ENCODE data around the gene HERC4.
A peak's percentile ranks its signal among the peaks of the same experiment; 100 is the strongest.
"Not testable (repeated sequence)": the region's sequence is repeated elsewhere in the genome, so short reads cannot be mapped to it uniquely, and the experiment has no call there.

Gene HERC4

GRCh38 chr10:68080853-68081431 lies 5.9 kb upstream of the HERC4 start:
- no peak for DNase-seq (ENCODE audit: low read depth, low spot score)
- TF ChIP-seq CTCF (IDR thresholded peaks at IDR 0.05; ENCODE audit: low read depth, low read length) = no peak
- in situ Hi-C loops (cut with HindIII; ENCODE audit: low sequenced_read_pairs) = no loop called here
- H3K4me3 ChIP-seq (ENCODE audit: low read depth, low read length) = no peak overlapping the region

- no peak for TF ChIP-seq CTCF (IDR thresholded peaks at IDR 0.05; ENCODE audit: low read depth, low read length)
- no peak overlapping the region for H3K4me3 ChIP-seq (ENCODE audit: low read depth, low read length)
- in situ Hi-C loops (cut with HindIII; ENCODE audit: low sequenced_read_pairs) = no loop called here
- no peak for DNase-seq (ENCODE audit: low read depth, low spot score)
Observed at GRCh38 chr10:68079434-68079833, 4.4 kb upstream of the HERC4 start.

- DNase-seq (ENCODE audit: low read depth, low spot score) = no peak
- no peak overlapping the region for H3K4me3 ChIP-seq (ENCODE audit: low read depth, low read length)
- TF ChIP-seq CTCF (IDR thresholded peaks at IDR 0.05; ENCODE audit: low read depth, low read length) = no peak
- in situ Hi-C loops (cut with HindIII; ENCODE audit: low sequenced_read_pairs) = no loop called here
Observed at GRCh38 chr10:68077026-68077425, 1.9 kb upstream of the HERC4 start.

- in situ Hi-C loops (cut with HindIII; ENCODE audit: low sequenced_read_pairs); H3K4me3 ChIP-seq (ENCODE audit: low read depth, low read length); DNase-seq (ENCODE audit: low read depth, low spot score): not testable (repeated sequence)
Observed at GRCh38 chr10:68076081-68076480, 998 bp upstream of the HERC4 start.

- peak overlapping the region; percentile 20 for H3K4me3 ChIP-seq (ENCODE audit: low read depth, low read length)
- DNase-seq (ENCODE audit: low read depth, low spot score) = no peak
Observed at GRCh38 chr10:68075550-68076004, 494 bp upstream of the HERC4 start.

GRCh38 chr10:68074031-68074774 lies 880 bp downstream of the HERC4 start:
- TF ChIP-seq CTCF (IDR thresholded peaks at IDR 0.05; ENCODE audit: low read depth, low read length) = no peak
- peak overlapping the region; percentile 97 for H3K4me3 ChIP-seq (ENCODE audit: low read depth, low read length)
- no peak for DNase-seq (ENCODE audit: low read depth, low spot score)
- in situ Hi-C loops (cut with HindIII; ENCODE audit: low sequenced_read_pairs) = no loop called here

More at GRCh38 chr10:68075550-68076004, 494 bp upstream of the HERC4 start:
- in situ Hi-C loops (cut with HindIII; ENCODE audit: low sequenced_read_pairs) = no loop called here
- TF ChIP-seq CTCF (IDR thresholded peaks at IDR 0.05; ENCODE audit: low read depth, low read length) = no peak

GRCh38 chr10:68073631-68074030 lies 1.5 kb downstream of the HERC4 start:
- in situ Hi-C loops (cut with HindIII; ENCODE audit: low sequenced_read_pairs) = no loop called here
- no peak for DNase-seq (ENCODE audit: low read depth, low spot score)
- TF ChIP-seq CTCF (IDR thresholded peaks at IDR 0.05; ENCODE audit: low read depth, low read length) = no peak
- peak overlapping the region; percentile 97 for H3K4me3 ChIP-seq (ENCODE audit: low read depth, low read length)

Data from astrocyte of the spinal cord (primary cell).